Naive thymus-derived CD8-positive, alpha-beta T cell (primary cell): ENCODE data around the gene GGA2. TPM values are rescaled to one million over a fixed set of nuclear protein-coding genes. Genes with fewer than 3 reads are reported as not detected.

ENCODE experiments used
- ATAC-seq, 2 donors: fragments of 150-1000 bp; cut with Tn5 transposase in 1 of 2; sonication (Bioruptor Pico), chemical (Tn5 transposase) in 1 of 2; 1 replicate in 1 of 2; 2 replicates in 1 of 2; pipeline ENCODE4 v1.10.0; 2021; ENCODE audit warnings: mild to moderate bottlenecking in 2 of 2, moderate library complexity in 2 of 2
- POLR2A ChIA-PET: fragments of 350-600 bp; sonication (Branson Sonifier 250); formaldehyde crosslinking; loops from one replicate; lab custom pipeline; 2021; ENCODE audit warnings: antibody characterized with exemption; lab: Charles Lee
- DNase-seq, 10 donors: peaks; one replicate each; pipeline versions ENCODE4 v3.0.0 to v3.0.0-alpha.2; 2020 to 2022
- H3K27ac Mint-ChIP-seq, 10 donors: one replicate each; pipeline ENCODE4 v1.8.0; 2020 to 2022; ENCODE audit warnings: mild to moderate bottlenecking in 10 of 10, mixed read lengths in 10 of 10, moderate library complexity in 4 of 10, inconsistent platforms in 1 of 10
- H3K27me3 Mint-ChIP-seq, 5 donors: one replicate each; pipeline ENCODE4 v1.8.0; 2021 to 2022; ENCODE audit warnings: mixed read lengths in 5 of 5
- H3K36me3 Mint-ChIP-seq, 3 donors: one replicate each; pipeline ENCODE4 v1.8.0; 2020 to 2022; ENCODE audit warnings: mixed read lengths in 3 of 3, mild to moderate bottlenecking in 2 of 3, inconsistent platforms in 1 of 3
- H3K4me1 Mint-ChIP-seq, 4 donors: one replicate each; pipeline ENCODE4 v1.8.0; 2021 to 2022; ENCODE audit warnings: mixed read lengths in 4 of 4
- H3K4me3 Mint-ChIP-seq, 10 donors: one replicate each; pipeline ENCODE4 v1.8.0; 2020 to 2022; ENCODE audit warnings: mild to moderate bottlenecking in 10 of 10, mixed read lengths in 10 of 10, moderate library complexity in 6 of 10, inconsistent platforms in 1 of 10
- H3K9me3 Mint-ChIP-seq, 9 donors: one replicate each; pipeline ENCODE4 v1.8.0; 2020 to 2022; ENCODE audit warnings: mixed read lengths in 9 of 9, mild to moderate bottlenecking in 3 of 9, inconsistent platforms in 1 of 9, moderate library complexity in 1 of 9
- polyA plus RNA-seq, 3 donors: library from polyadenylated mRNA; unstranded; fragments of 300-500 nt; fragmentation: Illumina TruSeq; gene quantifications; one replicate each; pipeline ENCODE4 v1.2.3, GENCODE V29; 2021
- total RNA-seq, 8 experiments: library from RNA in 2 of 8; stranded (reverse) in 2 of 8; gene quantifications; one replicate each; pipeline ENCODE4 v1.2.3 and lab custom pipeline; 2021 to 2026

GGA2 gene
- total and polyA plus RNA-seq, 5 experiments from 2014 or later = 37.7 to 94.6 (median 56.7) TPM

- H3K9me3 Mint-ChIP-seq = no peaks in the 10 kb centered on the region
Measured at GRCh38 chr16:23414731-23415130, 95.6 kb downstream of the GGA2 start.

More at GRCh38 chr16:23414731-23415130, 95.6 kb downstream of the GGA2 start:
- Mint-ChIP-seq H3K4me1 (no peaks in the 10 kb centered on the region), H3K36me3 (peaks cover 0 to 87% (median 23%) of the 10 kb centered on the region in 3 donors), H3K4me3 (no peak overlapping the region), H3K27ac (no peak overlapping the region), H3K27me3 (no peaks in the 10 kb centered on the region)
- no peak for ATAC-seq
- no peak for DNase-seq
- POLR2A ChIA-PET = no interaction called here

Other genes with a start within 250 kb of the GGA2 start
- not detected for gene SCNN1B, start 208.2 kb downstream of the GGA2 start, total RNA-seq
- gene SCNN1B, start 208.2 kb downstream of the GGA2 start, polyA plus RNA-seq = not detected
- 10 to 100 TPM; 23.3 to 26.2 TPM for gene COG7, start 57.3 kb downstream of the GGA2 start, total RNA-seq
- 10 to 100 TPM in 1 of 3 donors, 1 to 10 TPM in 2; 8.4 to 10.9 (median 9.2) TPM for gene COG7, start 57.3 kb downstream of the GGA2 start, polyA plus RNA-seq
- gene EARS2, start 46.9 kb upstream of the GGA2 start, total RNA-seq = 10 to 100 TPM; 16.9 to 18.1 TPM
- 10 to 100 TPM; 14.1 to 19.9 (median 18.3) TPM for gene EARS2, start 46.9 kb upstream of the GGA2 start, polyA plus RNA-seq
- gene UBFD1, start 47.2 kb upstream of the GGA2 start, total RNA-seq = 10 to 100 TPM; 52.5 to 58.7 TPM
- 10 to 100 TPM; 12.2 to 15.4 (median 12.6) TPM for gene UBFD1, start 47.2 kb upstream of the GGA2 start, polyA plus RNA-seq
- gene NDUFAB1, start 85.8 kb upstream of the GGA2 start, total RNA-seq = 10 to 100 TPM; 36.8 to 42.9 TPM
- gene NDUFAB1, start 85.8 kb upstream of the GGA2 start, polyA plus RNA-seq = 100 to 1,000 TPM; 182 to 220 (median 206) TPM
- gene PALB2, start 130.8 kb upstream of the GGA2 start, total RNA-seq = 10 to 100 TPM; 14.6 to 19.0 TPM
- 1 to 10 TPM; 3.4 to 9.7 (median 9.5) TPM for gene PALB2, start 130.8 kb upstream of the GGA2 start, polyA plus RNA-seq
- gene DCTN5, start 131.0 kb upstream of the GGA2 start, total RNA-seq = 10 to 100 TPM; 64.9 to 68.8 TPM
- gene DCTN5, start 131.0 kb upstream of the GGA2 start, polyA plus RNA-seq = 10 to 100 TPM; 43.8 to 65.8 (median 58.4) TPM
- 1 to 10 TPM; 2.5 to 3.2 TPM for gene PLK1, start 168.4 kb upstream of the GGA2 start, total RNA-seq
- not detected for gene PLK1, start 168.4 kb upstream of the GGA2 start, polyA plus RNA-seq
- not detected for gene ERN2, start 202.7 kb upstream of the GGA2 start, total RNA-seq
- gene ERN2, start 202.7 kb upstream of the GGA2 start, polyA plus RNA-seq = not detected
- not detected for gene CHP2, start 244.5 kb upstream of the GGA2 start, total RNA-seq
- not detected for gene CHP2, start 244.5 kb upstream of the GGA2 start, polyA plus RNA-seq